K562 (cell line): ENCODE data around the gene SVIL.

Source experiments
- ADNP ChIP-seq: fragments of 200-800 bp; sonication (Bioruptor generic); IDR thresholded peaks from 2 replicates; pipeline ENCODE4 v1.6.1; 2016; ENCODE audit warnings: missing genetic modification characterization, missing compliant biosample characterization
- CEBPG ChIP-seq, 3 experiments: fragments of 200-800 bp in 1 of 3; sonication (Bioruptor generic) in 1 of 3; sonication (generic) in 1 of 3; formaldehyde crosslinking in 1 of 3; IDR thresholded peaks in 2 of 3; conservative IDR thresholded peaks in 1 of 3; 2 replicates each; pipeline versions ENCODE4 v1.6.1 to v1.8.0; 2016 to 2022; ENCODE audit warnings: missing compliant biosample characterization in 2 of 3, missing genetic modification characterization in 2 of 3, mild to moderate bottlenecking in 1 of 3, missing genetic modification reagents in 1 of 3
- CHD4 ChIP-seq: fragments of 200-600 bp; sonication (generic); IDR thresholded peaks from 3 replicates; pipeline ENCODE4 v1.6.1; 2012; ENCODE audit warnings: low read depth, mild to moderate bottlenecking, mixed read lengths, low read length, inconsistent platforms; ENCODE audit not compliant: insufficient read depth, insufficient replicate concordance, poor library complexity, severe bottlenecking
- HMG20A ChIP-seq: fragments of 450-650 bp; formaldehyde crosslinking; conservative IDR thresholded peaks from 2 replicates; pipeline ENCODE4 v1.4.0; 2020; ENCODE audit warnings: mild to moderate bottlenecking, mixed read lengths
- POLR2A ChIP-seq: fragments of 450-650 bp; conservative IDR thresholded peaks from 2 replicates; pipeline ENCODE4 v1.6.1; 2016
- RFX5 ChIP-seq: IDR thresholded peaks from 2 replicates; pipeline ENCODE4 v1.6.1; 2011; ENCODE audit warnings: low read depth, mild to moderate bottlenecking, improper control_type of control experiment, low read length
- TF ChIP-seq, protein P1 (sequence below), 3 experiments: IDR thresholded peaks in 2 of 3; conservative IDR thresholded peaks in 1 of 3; 2 replicates each; pipeline ENCODE4 v1.5.1; 2011 to 2012; ENCODE audit warnings: low read length in 3 of 3, mild to moderate bottlenecking in 3 of 3, control low read depth in 2 of 3, improper control_type of control experiment in 1 of 3, inconsistent platforms in 1 of 3, low read depth in 1 of 3, mixed read lengths in 1 of 3, moderate library complexity in 1 of 3; ENCODE audit not compliant: insufficient read depth in 2 of 3
- TF ChIP-seq, protein P2 (sequence below), 2 experiments: IDR thresholded peaks in 1 of 2; conservative IDR thresholded peaks in 1 of 2; 2 replicates each; pipeline ENCODE4 v1.6.1; 2016; ENCODE audit warnings: low read depth in 2 of 2, mild to moderate bottlenecking in 1 of 2, missing compliant biosample characterization in 1 of 2, missing genetic modification characterization in 1 of 2, moderate library complexity in 1 of 2
- TF ChIP-seq, protein P3 (sequence below): fragments of 450-650 bp; IDR thresholded peaks from 2 replicates; pipeline ENCODE4 v1.6.1; 2017; ENCODE audit warnings: antibody characterized with exemption
- TF ChIP-seq, protein P4 (sequence below): sonication (generic); formaldehyde crosslinking; IDR thresholded peaks from 2 replicates; pipeline ENCODE4 v1.5.0; 2020; ENCODE audit warnings: missing genetic modification reagents

DNA sequence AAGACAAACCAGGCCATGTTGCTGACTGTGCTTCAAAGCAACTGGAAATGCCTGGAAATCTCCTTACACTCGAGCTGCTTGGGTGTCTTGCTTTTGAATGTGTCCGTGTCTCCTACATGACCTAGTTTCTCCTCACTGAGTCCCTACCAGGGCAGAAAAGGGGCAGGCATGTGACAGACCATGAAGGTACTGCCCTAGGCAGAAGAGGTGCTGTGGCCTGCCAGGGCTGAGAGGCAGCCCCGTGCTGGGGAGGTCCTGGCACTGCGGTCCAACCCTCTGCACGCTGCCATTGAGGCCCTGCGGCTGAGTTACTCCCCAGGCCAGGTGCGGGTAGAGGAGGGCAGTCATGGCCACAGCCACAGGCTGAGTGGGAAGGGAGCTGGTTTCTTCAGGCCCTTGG, 186.6 kb downstream of the SVIL start:
- no peak for TF ChIP-seq POLR2A
- TF ChIP-seq, protein P1, sequence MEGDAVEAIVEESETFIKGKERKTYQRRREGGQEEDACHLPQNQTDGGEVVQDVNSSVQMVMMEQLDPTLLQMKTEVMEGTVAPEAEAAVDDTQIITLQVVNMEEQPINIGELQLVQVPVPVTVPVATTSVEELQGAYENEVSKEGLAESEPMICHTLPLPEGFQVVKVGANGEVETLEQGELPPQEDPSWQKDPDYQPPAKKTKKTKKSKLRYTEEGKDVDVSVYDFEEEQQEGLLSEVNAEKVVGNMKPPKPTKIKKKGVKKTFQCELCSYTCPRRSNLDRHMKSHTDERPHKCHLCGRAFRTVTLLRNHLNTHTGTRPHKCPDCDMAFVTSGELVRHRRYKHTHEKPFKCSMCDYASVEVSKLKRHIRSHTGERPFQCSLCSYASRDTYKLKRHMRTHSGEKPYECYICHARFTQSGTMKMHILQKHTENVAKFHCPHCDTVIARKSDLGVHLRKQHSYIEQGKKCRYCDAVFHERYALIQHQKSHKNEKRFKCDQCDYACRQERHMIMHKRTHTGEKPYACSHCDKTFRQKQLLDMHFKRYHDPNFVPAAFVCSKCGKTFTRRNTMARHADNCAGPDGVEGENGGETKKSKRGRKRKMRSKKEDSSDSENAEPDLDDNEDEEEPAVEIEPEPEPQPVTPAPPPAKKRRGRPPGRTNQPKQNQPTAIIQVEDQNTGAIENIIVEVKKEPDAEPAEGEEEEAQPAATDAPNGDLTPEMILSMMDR (IDR thresholded peaks at IDR 0.05 in 2 of 3, conservative IDR thresholded peaks at IDR 0.05 in 1 of 3; ENCODE audit: insufficient read depth in 2 of 3, low read depth in 1 of 3, low read length in 3 of 3) = no peak
- TF ChIP-seq ADNP = no peak
- TF ChIP-seq RFX5 = no peak
- TF ChIP-seq, protein P2, sequence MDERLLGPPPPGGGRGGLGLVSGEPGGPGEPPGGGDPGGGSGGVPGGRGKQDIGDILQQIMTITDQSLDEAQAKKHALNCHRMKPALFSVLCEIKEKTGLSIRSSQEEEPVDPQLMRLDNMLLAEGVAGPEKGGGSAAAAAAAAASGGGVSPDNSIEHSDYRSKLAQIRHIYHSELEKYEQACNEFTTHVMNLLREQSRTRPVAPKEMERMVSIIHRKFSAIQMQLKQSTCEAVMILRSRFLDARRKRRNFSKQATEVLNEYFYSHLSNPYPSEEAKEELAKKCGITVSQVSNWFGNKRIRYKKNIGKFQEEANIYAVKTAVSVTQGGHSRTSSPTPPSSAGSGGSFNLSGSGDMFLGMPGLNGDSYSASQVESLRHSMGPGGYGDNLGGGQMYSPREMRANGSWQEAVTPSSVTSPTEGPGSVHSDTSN (CRISPR knock-in tag; IDR thresholded peaks at IDR 0.05; ENCODE audit: low read depth) = no peak
- TF ChIP-seq, protein P2 (tag; conservative IDR thresholded peaks at IDR 0.05; ENCODE audit: low read depth) = no peak
- TF ChIP-seq CHD4 = no peak
- no peak for TF ChIP-seq CEBPG (CRISPR knock-in tag; IDR thresholded peaks at IDR 0.05)
- no peak for TF ChIP-seq CEBPG (tag; conservative IDR thresholded peaks at IDR 0.05 in 1 of 2, IDR thresholded peaks at IDR 0.05 in 1 of 2)
- TF ChIP-seq, protein P3, sequence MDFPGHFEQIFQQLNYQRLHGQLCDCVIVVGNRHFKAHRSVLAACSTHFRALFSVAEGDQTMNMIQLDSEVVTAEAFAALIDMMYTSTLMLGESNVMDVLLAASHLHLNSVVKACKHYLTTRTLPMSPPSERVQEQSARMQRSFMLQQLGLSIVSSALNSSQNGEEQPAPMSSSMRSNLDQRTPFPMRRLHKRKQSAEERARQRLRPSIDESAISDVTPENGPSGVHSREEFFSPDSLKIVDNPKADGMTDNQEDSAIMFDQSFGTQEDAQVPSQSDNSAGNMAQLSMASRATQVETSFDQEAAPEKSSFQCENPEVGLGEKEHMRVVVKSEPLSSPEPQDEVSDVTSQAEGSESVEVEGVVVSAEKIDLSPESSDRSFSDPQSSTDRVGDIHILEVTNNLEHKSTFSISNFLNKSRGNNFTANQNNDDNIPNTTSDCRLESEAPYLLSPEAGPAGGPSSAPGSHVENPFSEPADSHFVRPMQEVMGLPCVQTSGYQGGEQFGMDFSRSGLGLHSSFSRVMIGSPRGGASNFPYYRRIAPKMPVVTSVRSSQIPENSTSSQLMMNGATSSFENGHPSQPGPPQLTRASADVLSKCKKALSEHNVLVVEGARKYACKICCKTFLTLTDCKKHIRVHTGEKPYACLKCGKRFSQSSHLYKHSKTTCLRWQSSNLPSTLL = no peak
- TF ChIP-seq HMG20A = no peak
- TF ChIP-seq, protein P4, sequence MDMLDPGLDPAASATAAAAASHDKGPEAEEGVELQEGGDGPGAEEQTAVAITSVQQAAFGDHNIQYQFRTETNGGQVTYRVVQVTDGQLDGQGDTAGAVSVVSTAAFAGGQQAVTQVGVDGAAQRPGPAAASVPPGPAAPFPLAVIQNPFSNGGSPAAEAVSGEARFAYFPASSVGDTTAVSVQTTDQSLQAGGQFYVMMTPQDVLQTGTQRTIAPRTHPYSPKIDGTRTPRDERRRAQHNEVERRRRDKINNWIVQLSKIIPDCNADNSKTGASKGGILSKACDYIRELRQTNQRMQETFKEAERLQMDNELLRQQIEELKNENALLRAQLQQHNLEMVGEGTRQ (CRISPR knock-in tag) = no peak
